ENCODE data around the gene KRTAP10-9. TPM values are rescaled to one million over a fixed set of nuclear protein-coding genes. Genes with fewer than 3 reads are reported as not detected.
"Not testable (repeated sequence)": the region's sequence is repeated elsewhere in the genome, so short reads cannot be mapped to it uniquely, and the experiment has no call there.

Gene KRTAP10-9
- total RNA-seq, 1 experiment from 2014 or later = not detected

DNA sequence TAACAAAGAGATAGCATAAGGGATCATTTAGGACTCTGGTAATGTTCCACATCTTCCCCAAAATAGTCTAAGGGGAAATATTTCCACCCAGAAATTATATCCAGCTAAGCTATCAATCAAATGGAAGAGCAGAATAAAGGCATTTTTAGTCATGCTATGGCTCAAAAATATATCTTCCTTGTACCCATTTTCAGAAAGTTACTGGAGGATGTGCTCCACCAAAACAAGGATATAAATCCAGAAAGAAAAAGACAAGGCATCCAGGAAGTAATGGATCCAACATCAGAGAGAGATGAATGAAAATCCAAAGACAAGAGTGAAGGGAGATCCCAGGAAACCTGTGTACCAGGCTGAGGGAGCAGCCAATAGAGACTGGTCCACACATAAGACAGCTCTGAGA is 17.7 kb upstream of the KRTAP10-9 start:
- peaks cover 32% of the 10 kb centered on the region for H3K9me3 ChIP-seq
- H3K36me3 ChIP-seq = no peaks in the 10 kb centered on the region
- DNase-seq = no peak
- peaks cover 30% of the 10 kb centered on the region for H3K27me3 ChIP-seq
- H3K4me3 ChIP-seq = no peak overlapping the region

DNA sequence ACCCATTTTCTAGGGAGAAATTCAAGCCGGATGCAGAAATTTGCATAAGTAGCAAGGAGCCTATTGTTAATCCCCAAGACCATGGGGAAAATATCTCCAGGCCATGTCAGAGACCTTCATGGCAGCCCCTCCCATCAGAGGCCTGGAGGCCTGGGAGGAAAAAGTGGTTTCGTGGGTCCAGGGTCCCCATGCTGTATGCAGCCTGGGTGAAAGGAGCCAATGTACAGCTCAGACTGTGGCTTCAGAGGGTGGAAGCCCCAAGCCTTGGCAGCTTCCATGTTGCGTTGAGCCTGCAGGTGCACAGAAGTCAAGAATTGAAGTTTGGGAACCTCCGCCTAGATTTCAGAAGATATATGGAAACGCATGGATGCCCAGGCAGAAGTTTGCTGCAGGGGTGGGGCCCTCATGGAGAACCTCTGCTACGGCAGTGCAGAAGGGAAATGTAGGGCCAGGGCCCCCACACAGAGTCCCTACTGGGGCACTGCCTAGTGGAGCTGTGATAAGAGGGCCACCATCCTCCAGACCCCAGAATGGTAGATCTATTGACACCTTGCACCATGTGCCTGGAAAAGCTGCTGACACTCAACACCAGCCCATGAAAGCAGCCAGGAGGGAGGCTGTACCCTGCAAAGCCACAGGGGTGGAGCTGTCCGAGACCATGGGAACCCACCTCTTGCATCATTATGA is 16.6 kb upstream of the KRTAP10-9 start:
- not testable (repeated sequence) for DNase-seq, H3K4me3 ChIP-seq, H3K36me3 ChIP-seq
- H3K9me3 ChIP-seq = peaks cover 30% of the 10 kb centered on the region
- peaks cover 28% of the 10 kb centered on the region for H3K27me3 ChIP-seq

DNA sequence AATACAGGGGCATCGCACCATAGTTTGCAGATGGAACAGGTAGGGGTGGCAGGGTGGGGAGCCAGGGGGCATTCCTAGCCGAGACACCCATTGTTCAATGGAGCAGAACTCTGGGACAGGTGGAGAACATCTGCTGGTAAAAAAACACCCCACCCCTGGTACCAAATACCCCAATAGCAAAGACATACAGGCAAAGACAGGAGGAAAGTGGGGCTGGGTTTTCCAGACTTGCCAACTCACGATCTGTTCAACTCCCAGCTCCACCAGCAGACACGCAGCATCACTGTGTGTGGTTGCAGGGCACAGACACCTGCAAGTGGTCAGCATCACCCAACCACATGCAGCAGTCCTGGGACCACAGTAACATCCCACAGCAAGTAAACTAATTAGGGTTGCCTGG is 15.3 kb upstream of the KRTAP10-9 start:
- no peaks in the 10 kb centered on the region for H3K36me3 ChIP-seq
- no peak overlapping the region for H3K4me3 ChIP-seq
- H3K27me3 ChIP-seq = peaks cover 32% of the 10 kb centered on the region
- H3K9me3 ChIP-seq = peaks cover 27% of the 10 kb centered on the region
- DNase-seq = no peak

DNA sequence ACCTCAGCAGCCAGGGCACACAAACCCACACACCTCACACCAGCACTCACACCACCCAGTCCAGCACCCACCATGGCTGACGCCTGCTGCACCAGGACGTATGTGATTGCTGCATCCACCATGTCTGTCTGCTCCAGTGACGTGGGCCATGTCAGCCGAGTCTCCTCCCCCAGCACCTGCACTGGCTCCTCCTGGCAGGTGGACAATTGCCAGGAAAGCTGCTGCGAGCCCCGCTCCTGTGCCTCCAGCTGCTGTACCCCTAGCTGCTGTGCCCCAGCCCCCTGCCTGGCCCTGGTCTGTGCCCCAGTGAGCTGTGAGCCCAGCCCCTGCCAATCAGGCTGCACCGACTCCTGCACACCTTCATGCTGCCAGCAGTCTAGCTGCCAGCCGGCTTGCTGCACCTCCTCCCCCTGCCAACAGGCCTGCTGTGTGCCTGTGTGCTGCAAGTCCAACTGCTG is 14.8 kb upstream of the KRTAP10-9 start, which contains the start of gene KRTAP10-8:
TSS of gene KRTAP10-8 (plus strand) at position 51 of the 458 bp plus-strand sequence. CDS start at position 73, 22 bp downstream.
- Histone ChIP-seq H3K9me3 (peaks cover 23% of the 10 kb centered on the region), H3K4me3 (no peak within 1 kb of the TSS), H3K27me3 (peaks cover 32% of the 10 kb centered on the region), H3K36me3 (no peaks in the 10 kb centered on the region)
- no peak for DNase-seq

DNA sequence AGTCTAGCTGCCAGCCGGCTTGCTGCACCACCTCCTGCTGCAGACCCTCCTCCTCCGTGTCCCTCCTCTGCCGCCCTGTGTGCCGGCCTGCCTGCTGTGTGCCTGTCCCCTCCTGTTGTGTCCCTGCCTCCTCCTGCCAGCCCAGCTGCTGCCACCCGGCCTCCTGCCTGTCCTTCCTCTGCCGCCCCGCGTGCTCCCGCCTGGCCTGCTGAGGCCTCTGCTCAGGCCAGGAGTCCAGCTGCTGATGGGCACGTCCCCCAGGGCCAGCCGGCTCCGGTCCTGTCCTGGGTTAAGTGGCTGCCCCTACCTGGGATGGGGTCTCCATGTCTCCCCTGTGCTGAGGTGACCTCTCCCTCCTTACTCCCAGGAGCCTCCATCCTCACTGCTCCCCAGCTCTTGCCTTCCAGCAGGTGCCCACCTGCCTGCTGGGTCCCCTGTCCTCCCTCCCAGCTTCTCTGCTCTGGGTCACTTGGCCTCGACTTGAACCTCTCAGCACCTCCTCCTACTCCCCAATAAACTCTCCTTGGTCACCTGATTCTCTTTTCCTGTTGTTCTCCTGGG is 14.1 kb upstream of the KRTAP10-9 start:
- H3K4me3 ChIP-seq = no peak overlapping the region
- H3K27me3 ChIP-seq = peaks cover 26% of the 10 kb centered on the region
- H3K36me3 ChIP-seq = no peaks in the 10 kb centered on the region
- DNase-seq = no peak
- H3K9me3 ChIP-seq = peaks cover 19% of the 10 kb centered on the region

DNA sequence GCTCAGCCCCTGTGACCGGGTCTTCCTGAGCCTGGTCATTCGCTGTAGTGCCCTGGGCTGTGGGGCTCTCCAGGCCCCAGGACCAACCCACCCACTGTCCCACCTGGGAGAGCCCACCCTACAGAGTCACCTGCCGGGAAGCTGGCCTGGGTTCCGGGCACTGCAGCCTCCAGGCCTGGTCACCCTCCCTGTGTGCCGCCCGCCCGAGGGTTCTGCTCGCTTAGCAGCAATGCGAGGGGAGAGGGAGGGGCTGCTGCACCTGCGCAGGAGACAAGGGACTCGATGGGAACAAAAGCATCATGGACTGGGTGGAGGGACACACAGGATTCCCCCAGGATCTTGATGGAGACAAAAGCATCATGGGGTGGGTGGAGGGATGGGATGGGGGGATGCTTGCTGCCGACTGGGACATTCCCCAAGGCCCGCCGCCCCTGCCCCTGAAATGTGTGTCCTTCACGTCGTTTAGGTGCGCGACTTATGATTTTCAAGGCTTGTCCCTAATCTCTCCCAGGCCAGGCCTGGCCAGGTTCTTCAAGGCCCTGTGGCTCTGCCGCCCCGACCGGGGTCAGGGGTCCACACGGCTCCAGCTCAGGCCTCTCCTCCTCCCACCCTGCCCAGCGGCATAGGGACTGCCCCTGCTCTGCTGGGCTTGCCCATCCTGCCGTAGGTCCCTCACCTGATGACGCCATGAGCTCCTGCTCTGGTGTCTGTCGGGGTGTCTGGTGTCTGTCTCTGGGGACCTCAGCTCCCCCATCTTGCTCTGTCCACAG is 13.3 kb upstream of the KRTAP10-9 start:
- H3K36me3 ChIP-seq = no peaks in the 10 kb centered on the region
- DNase-seq = no peak
- peaks cover 23% of the 10 kb centered on the region for H3K27me3 ChIP-seq
- no peak overlapping the region for H3K4me3 ChIP-seq
- peaks cover 19% of the 10 kb centered on the region for H3K9me3 ChIP-seq

DNA sequence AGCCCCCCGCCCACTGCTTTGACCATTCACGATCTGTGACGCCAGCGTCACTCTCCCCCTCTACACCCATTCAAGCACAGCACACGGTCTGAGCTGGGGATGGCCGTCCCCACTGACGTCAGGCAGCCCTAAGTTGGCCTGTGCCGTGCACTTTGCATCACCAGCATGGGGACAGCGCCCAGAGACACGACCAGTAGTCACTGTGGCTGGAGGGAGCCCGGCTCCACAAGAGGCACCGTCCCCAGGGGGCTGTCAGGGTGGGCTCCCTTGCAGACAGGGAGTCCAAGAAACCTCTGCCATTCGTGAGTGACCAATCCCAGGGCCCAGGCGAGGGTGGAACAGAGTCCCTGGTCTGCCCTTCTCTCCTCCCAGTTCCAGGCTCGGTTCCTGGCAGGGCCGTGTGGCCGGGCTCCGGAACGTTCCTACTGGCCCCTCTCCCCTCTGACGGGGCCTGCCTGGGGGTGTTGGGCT is 12.7 kb upstream of the KRTAP10-9 start:
- no peak for DNase-seq
- no peaks in the 10 kb centered on the region for H3K36me3 ChIP-seq
- H3K4me3 ChIP-seq = no peak overlapping the region
- H3K9me3 ChIP-seq = peaks cover 20% of the 10 kb centered on the region
- peaks cover 23% of the 10 kb centered on the region for H3K27me3 ChIP-seq

DNA sequence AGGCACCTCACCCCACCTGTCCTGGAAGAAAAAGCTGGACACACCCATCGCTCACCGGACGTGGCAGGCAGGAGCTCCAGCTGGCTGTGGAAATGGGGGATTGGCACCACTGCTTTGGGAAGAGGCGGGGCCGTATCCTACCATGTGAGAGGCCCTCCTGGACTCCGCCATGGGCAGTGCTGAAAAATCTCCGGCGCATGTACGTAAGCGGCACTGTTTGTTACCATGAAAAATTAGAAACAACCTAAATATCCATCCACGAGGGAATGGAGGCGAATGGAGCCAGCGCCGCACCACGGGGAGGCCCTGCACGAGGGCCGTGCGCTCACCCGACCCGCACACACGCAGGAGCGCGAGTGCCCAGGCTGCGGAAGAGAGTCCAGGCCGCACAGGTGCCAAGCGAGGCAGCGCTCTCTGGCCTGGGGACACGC is 11.9 kb upstream of the KRTAP10-9 start:
- Histone ChIP-seq H3K9me3 (peaks cover 23% of the 10 kb centered on the region), H3K27me3 (peaks cover 23% of the 10 kb centered on the region), H3K4me3 (no peak overlapping the region), H3K36me3 (no peaks in the 10 kb centered on the region)
- DNase-seq = no peak

DNA sequence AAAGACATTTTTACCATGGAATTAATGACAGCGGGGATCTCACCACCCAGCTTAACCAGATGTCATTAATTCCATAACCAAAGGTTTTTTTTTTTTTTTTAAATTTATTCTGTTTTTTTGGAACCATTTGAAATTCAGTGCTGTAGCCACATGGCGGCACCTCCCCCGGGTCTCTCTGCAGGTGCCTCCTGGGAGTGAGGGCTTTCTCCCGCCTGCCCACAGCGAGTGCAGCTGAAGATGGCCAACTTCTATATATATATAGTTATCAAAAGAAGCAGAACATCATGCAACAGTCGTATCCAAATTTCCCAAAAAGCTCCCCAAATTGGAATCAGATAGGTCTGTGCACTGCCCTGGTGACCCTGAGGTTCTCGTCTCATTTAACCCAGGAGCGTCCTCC is 11.4 kb upstream of the KRTAP10-9 start:
- no peak for DNase-seq
- Histone ChIP-seq H3K36me3 (no peaks in the 10 kb centered on the region), H3K4me3 (no peak overlapping the region), H3K9me3 (peaks cover 28% of the 10 kb centered on the region), H3K27me3 (peaks cover 23% of the 10 kb centered on the region)

DNA sequence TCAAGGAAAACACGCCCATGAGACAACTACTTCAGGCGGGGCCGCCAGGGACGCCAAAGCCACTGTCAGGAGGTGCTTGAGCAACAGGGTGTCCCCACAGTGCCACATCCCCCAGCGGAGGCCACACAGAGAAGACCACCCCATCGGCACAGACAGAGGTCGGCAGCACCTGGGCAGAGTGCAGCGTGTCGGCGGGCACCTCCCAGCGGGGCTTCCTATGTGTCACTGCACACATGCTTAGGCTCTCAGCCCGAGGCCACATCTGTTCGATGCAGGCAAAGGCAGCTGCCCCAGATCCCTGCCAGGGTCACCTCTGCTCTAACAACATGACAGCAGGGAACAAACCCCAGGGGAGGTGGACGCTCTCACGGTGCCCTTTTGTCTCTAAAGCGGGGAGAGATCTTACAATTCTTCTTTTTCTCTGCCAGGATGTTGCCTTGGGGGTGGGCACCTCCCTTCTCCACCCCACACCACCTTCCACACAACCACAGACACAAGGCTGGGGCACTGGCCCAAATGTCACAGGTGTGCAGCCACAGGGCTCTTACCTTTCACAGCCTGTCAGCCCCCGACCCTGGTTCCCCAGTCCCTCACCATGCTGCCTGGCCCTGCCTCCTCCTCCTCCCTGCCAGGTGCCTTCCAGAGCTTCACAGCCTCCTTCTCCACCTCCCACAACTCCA is 10.8 kb upstream of the KRTAP10-9 start:
- H3K27me3 ChIP-seq = peaks cover 23% of the 10 kb centered on the region
- H3K4me3 ChIP-seq = no peak overlapping the region
- no peaks in the 10 kb centered on the region for H3K36me3 ChIP-seq
- peaks cover 29% of the 10 kb centered on the region for H3K9me3 ChIP-seq
- no peak for DNase-seq

DNA sequence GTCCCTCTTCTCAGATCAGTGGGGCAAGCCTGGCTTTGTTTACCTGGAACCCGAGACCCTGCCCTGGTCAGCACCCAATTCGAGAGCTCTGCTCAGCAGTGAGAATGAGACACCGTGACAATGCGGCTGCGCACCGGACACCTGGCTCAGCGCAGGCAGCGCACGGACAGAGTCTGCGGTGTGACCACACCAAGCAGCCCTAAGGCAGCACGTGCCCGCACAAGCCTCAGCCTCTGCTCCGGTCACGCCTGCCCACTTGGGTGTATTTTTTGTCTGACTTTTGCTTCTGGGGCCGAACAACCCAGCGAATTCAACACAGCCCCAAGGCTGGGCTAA is 10.3 kb upstream of the KRTAP10-9 start:
- Histone ChIP-seq H3K36me3 (no peaks in the 10 kb centered on the region), H3K27me3 (peaks cover 23% of the 10 kb centered on the region), H3K9me3 (peaks cover 24% of the 10 kb centered on the region), H3K4me3 (no peak overlapping the region)
- no peak for DNase-seq

DNA sequence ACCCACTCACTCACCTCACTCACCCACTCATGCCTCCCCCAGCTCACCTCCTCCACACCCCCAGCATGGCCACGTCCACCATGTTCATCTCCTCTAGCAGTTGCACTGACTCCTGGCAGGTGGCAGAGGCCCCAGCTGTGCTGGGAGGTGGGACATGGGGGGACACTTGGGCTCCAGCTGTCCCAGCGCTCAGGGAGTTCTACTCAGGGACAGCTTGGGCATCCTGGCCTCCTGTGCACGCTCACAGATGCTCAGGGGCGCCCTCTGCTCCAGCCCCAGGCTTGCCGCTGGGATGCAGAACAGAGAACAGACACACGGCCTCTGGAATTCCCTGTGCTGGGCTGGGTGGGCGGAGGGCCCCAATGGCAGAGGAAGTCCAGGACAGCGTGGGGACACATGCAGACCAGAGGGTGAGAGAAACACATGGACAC is 9.8 kb upstream of the KRTAP10-9 start:
- Histone ChIP-seq H3K4me3 (no peak overlapping the region), H3K27me3 (peaks cover 23% of the 10 kb centered on the region), H3K36me3 (no peaks in the 10 kb centered on the region), H3K9me3 (peaks cover 20% of the 10 kb centered on the region)
- DNase-seq = no peak

DNA sequence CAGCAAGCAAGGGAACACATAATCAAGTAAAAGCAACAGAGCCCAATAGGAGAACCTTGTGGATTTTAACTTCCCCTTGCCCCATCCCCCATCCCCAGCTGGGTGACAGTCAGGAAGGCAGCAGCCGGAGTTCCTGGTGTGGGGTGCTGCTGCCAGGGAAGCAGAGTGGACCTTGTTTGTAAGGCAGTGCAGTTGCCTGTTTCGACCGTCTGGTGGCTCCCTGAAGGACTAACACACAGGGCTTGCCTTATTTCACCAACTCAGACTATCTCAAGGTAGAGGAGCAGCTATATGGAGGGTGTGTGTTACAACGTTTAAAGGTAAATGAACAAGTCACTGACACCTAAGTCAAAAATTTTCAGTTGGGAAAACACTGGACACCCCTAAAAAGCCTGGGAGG is 8.4 kb upstream of the KRTAP10-9 start:
- Histone ChIP-seq H3K27me3 (peaks cover 23% of the 10 kb centered on the region), H3K4me3 (no peak overlapping the region), H3K36me3 (no peaks in the 10 kb centered on the region), H3K9me3 (peaks cover 31% of the 10 kb centered on the region)
- DNase-seq = no peak

DNA sequence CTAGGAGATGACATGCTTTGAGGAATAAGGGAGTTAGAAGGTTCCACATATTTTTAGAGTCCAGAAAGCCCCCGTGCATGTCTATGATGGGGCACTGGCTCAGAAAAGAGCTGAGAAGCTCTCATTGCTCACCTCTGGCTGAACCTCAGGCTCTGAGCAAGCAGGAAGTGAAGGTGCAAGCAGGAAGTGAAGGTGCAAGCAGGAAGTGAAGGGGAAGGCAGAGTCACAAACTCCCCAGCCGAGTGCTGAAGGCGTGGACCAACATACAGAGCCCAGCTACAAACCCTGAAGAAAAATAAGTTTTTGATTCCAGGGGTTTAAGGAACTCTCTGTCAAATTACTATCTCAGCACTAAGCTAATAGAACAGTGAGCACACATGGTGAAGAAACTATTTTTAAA is 8.0 kb upstream of the KRTAP10-9 start:
- DNase-seq = no peak
- Histone ChIP-seq H3K36me3 (no peaks in the 10 kb centered on the region), H3K27me3 (peaks cover 23% of the 10 kb centered on the region), H3K4me3 (no peak overlapping the region), H3K9me3 (peaks cover 35% of the 10 kb centered on the region)

DNA sequence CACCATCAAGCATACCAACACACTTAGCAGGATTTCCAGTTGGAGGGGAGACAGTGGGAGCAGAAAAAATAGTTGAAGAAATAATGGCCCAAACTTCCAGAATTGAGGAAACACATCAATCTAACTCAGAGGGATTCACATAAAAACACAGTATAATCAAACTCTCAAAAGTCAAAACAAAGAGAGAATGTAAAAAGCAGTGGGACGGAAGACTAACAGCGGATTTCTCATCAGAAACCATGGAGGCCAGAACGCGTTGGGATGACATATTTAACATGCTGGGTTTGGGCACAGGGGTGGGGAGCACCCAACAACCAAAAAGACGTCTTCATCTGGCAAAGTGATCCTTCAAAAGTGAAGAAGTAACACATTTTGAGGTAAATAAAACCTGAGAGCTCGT is 7.0 kb upstream of the KRTAP10-9 start:
- no peaks in the 10 kb centered on the region for H3K36me3 ChIP-seq
- peaks cover 42% of the 10 kb centered on the region for H3K9me3 ChIP-seq
- no peak for DNase-seq
- H3K4me3 ChIP-seq = no peak overlapping the region
- peaks cover 18% of the 10 kb centered on the region for H3K27me3 ChIP-seq

DNA sequence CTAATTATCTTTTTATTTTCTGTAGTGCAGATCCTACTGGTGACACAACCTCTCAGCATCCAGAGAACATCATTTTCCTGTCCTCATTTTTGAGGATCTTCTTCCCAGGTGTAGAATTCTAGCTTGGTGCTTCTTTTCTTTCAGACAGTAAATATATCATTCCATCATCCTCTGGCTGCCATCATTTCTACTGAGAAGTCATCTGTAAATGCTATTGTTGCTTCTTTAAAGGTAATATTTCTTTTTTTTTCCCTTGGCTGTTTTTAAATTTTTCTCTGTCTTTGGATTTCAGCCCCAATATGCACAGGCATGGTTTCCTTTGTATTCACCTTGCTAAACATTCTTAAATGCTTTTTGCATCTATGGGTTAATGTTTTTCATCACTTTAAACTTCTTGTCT is 3.3 kb upstream of the KRTAP10-9 start:
- no peak overlapping the region for H3K4me3 ChIP-seq
- H3K27me3 ChIP-seq = no peaks in the 10 kb centered on the region
- H3K9me3 ChIP-seq = peaks cover 45% of the 10 kb centered on the region
- no peaks in the 10 kb centered on the region for H3K36me3 ChIP-seq
- DNase-seq = no peak

DNA sequence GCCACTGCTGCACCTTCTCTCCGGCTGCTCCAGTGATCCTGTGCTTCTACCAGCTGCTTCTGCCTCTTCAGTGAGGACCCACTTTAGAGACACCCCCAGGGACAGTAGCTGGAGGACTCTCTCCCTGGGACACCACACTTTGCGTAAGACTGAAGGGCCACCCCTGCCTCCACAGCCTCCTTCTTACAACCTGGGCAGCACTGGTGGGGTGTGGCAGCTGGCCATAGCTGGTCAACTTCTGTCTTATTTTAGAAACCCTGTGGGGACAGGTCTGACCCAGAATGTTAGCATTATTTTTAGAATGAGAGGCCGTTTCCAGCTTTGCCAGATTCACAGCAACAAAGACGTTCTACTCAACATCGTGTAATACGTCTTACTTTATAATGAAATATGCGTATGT is 1.1 kb upstream of the KRTAP10-9 start:
- no peak for DNase-seq
- H3K36me3 ChIP-seq = no peaks in the 10 kb centered on the region
- peaks cover 28% of the 10 kb centered on the region for H3K9me3 ChIP-seq
- no peak overlapping the region for H3K4me3 ChIP-seq
- no peaks in the 10 kb centered on the region for H3K27me3 ChIP-seq
